GM19468 (cell line): ENCODE measurements around the gene CD164.
"Not testable (repeated sequence)": the region's sequence is repeated elsewhere in the genome, so short reads cannot be mapped to it uniquely, and the experiment has no call there.

Experiments
- ATAC-seq: cut with Tn5 transposase; IDR thresholded peaks from one replicate; pipeline ENCODE4 v1.9.1; 2021; ENCODE audit warnings: mild to moderate bottlenecking, moderate library complexity, moderate number of reproducible peaks; ENCODE audit not compliant: unreplicated experiment; ENCODE audit errors: extremely low read depth

CD164 gene

DNA sequence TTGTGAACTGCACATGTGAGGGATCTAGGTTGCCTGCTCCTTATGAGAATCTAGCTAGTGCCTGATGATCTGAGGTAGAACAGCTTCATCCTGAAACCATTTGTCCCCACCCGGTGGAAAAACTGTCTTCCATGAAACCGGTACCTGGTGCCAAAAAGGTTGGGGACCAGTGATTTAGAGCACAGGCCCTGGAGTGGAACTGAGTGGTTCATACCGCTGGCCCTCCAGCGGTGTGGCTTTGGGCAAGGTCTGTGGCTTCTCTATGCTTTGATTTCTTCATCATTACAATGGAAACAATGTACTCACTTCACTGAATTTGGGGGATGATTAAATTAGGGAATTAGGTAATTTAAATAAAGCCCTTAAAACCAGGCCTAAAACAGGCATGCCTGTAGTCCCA lies 36.3 kb downstream of the CD164 start:
- no peak for ATAC-seq

DNA sequence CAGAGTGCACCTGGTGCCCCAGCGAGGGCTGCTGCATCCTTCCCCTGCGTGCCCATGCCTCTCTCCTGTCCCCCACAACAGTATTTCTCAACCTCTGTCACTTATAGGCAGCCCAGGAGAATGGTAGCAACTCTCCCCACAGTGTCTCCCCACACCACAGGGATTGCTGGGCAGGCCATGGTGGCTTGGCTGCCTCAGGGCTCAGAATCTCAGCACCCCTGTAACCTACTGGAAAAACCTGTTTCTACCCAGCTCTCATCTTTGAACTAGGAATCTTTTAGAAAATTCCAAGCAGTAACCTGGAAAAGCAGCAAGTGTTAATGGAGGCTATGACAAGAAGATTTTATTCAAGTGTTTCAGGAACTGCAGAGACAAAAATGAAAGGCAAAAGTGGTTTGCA lies 38.0 kb downstream of the CD164 start:
- ATAC-seq, result no peak

DNA sequence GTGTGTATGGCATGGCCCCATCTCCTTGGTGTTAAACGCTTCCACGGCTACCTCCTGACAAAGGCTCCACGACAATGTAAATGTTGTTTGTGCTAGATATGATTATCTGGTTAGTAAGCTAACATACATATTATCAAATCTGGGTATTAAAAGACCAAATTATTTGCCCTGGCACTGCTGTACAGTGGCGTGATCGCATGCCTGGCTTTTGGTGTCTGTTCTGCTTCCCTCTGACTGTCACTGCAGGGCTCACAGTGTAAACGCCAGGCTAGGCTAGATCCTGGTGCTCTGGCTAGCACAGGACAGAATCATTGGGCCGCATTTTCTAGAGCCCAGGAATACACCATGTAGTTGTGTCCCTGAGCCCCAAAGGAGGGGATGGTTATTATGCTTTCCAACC lies 38.7 kb downstream of the CD164 start:
- ATAC-seq, result no peak

DNA sequence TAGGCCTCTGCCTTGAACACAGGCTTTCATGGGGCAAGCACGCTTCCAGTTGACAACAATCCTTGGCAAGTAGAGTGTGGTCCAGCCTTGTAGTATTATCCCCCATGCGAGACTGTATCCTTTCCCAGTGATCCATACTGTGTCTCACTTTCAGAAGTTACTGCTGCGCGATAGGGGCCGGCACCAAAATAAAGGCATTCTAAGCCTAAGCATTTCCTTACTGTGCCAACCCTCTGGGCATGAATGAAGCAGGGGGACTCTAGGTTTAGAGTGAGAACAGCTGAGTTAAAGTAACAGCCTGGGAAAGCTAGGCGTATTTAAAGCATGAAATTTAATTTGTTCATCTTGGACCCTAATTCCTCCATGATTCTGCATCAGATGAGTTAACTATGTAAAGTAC lies 39.4 kb downstream of the CD164 start:
- no peak for ATAC-seq

DNA sequence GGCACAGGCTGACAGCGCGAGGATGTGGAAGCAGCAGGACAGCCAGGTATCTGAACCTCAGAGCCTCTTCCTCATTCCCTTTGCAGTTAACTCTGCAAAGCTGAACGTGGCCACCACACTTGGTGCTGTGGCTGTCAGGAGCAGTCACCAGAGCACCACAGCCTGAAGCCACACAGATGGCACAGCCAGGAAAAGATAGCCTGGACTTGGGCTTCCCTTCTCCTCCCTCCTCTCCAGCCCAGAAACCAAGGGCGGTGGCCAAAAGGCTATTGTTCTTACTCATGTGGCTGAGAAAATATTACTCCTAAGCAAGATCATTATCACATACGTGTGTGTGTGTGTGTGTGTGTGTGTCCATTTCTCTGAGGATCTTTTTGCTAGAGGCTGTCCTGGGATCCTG lies 39.8 kb downstream of the CD164 start:
- no peak for ATAC-seq

DNA sequence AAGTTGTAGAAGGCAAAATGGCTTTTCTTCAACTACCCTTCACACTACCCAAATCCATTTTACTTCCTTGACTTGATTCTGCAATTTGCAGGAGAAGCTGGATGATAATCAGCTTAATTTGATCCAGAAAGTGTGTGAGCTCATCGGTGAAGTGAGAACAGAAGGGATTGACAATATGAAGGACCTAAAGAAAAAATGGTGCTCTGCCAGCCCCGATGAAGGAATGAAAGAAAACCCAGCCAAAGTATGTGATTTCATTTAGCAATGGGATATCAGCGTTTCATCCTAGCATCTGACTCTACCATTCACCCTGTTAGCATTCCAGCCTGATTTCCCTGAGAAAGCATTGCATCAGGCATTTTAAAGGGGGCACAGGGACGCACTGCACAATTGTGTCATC lies 41.5 kb downstream of the CD164 start:
- no peak for ATAC-seq

DNA sequence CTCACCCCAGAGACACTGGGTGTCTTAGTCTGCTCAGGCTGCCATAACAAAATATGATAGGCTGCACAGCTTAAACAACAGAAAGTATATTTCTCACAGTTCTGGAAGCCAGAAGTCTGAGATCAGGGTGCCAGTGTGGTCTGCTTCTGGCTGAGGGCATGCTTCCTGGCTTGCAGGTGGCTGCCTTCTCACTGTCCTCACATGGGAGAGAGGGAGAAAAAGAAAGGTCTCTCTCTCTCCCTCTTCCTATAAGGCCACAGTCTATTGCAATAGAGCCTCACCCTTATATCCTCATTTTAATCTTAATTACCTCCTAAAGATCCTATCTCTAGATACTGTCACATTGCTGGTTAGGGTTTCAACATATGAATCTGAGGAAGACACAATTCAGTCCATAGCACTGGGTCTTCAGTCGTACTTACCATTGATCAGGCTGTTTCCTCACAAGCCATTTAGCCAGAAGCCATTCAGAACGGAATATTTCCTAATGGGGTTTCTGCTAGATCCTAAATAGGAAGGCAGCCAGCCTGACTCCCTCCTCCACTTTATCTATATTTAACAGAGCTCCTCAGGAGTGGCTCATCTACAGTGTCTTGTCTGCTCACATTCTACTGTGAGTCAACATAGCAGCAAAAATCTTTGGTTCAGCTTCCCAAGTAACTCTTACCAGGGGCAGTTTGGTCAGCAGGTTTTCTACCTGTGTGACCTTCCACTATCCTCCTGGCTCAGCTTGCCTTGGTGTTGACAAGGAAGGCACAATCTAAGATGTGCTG lies 42.2 kb downstream of the CD164 start:
- no peak for ATAC-seq

DNA sequence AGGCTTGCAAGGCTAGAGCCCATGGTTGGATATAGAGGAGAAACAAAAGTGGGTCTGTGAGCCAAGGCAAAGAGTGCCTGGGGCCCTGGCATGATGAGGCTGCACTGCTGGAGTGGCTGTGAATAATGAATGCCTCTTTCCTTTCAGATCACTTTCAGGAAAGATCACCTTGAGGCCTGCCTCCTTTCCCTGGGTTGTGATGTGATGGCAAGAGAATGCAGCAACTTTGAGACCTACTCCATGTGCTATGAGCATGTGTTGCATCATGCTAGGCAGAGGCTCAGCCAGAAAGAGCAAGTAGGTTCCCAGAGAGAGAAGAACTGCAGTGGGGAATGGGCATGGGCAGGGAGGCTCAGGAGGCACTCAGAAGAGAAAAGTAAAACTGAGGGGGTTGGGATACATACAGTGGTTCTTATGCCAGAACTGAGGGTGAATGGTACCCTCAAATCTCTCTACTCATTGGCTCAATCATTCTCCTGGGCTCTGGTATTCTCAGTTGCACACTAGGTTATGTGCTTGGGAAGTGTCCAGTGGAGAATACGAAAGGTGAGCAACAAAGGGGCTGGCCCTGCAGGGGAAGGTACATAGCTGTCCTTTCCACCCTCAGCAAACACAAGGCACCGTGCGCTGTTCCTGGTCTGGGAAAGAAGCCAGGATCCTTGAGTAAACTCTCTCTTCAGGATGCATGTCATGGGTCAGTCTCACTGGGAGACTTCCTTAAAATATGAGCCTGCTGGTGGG lies 45.9 kb downstream of the CD164 start:
- ATAC-seq, result no peak

DNA sequence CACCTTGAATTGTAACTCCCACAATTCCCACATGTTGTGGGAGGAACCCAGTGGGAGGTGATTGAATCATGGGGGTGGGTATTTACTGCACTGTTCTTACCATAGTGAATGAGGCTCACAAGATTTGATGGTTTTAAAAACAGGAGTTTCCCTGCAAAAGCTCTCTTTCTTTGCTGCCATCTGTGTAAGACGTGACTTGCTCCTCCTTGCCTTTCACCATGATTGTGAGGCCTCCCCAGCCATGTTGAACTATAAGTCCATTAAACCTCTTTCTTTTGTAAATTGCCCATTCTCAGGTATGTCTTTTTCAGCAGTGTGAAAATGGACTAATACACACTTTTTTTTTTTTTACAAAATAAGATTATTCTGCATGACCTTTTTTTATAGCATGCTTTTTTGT lies 48.4 kb downstream of the CD164 start:
- not testable (repeated sequence) for ATAC-seq

DNA sequence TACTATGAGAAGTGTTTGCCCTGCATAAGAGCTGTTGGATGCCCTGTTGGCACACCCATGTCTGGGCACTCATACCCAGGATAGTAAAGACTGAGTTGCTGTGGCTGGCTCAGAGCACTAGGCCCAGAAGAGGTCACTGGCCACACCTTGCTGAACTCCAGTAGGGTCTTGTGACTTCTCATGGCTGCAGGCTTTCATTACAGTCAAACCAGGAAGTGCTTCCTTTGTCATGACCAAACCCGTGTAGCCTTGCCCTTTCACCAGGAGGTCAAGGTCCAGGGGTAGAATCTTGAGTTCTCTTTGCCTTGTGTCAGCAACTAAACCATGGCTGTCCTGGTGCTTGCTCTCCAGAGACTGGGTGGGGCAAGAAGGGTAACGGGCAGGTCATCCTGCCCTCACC lies 49.5 kb downstream of the CD164 start:
- ATAC-seq, result no peak

DNA sequence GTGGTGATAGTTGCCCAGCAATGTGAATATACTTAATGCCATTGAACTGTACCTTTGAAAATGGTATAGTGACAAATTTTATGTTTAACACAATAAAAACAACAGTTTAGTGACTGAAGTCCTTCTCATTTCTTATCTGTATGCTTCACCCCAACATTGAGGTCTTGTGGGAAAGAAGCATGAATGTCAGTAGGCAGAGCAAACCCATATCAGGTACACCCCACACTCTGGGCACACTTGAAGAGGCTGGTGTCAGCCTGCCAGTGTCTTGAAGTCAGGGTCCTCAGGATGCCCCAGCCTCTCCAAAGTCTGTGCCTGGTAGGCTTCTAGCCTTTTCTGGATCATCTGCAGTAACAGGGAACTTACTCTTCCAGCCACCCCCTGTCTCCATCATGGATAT lies 51.2 kb downstream of the CD164 start:
- no peak for ATAC-seq

DNA sequence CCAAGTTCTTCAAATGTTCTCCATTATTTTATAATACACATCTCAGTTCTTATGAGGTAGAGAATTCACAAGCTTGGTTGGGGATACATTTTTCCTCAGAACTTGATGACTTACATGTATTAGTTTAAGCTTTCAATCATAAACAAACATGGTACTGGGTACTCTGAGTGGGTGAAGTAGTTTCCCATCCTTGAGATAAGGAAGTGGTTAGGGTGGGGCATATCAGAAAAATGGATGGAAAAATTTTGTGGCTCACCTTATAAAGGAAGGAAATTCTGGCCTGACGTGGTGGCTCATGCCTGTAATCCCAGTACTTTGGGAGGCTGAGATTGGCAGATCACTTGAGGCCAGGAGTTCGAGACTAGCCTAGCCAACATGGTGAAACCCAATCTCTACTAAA lies 52.0 kb downstream of the CD164 start:
- ATAC-seq, result no peak

DNA sequence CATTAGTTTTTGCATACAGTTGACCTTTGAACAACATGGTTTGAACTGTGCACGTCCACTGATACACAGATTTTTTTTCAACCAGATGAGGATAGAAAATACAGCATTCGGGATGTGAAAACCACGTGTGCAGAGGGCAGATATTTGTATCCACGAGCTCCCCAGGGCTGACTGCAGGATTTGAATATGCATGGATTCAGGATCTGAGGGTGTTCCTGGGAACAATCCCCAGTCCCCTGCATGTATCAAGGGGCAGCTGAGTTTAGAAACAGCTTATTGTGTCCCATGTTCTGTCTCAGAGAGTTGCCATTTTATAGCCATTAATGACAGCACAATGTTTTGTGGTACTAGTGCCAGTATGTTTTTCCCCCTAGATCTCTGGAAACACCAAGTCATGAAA lies 53.6 kb downstream of the CD164 start:
- ATAC-seq, result no peak

DNA sequence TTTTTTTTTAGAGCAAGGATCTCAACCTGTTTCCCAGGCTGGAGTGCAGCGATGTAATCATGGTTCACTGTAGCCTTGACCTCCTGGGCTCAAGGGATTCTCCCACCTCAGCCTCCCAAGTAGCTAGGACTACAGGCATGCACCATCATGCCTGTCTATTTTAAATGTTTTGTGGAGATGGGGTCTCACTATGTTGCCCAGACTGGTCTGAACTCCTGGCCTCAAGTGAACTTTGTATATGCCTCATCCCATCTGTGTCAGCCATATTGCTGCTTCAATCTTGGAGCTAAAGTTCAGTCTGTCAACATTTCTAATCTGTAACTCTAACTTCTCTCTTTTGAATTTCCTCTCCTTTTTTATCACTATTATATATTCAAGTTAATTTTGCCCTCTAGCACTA lies 54.3 kb downstream of the CD164 start:
- no peak for ATAC-seq

DNA sequence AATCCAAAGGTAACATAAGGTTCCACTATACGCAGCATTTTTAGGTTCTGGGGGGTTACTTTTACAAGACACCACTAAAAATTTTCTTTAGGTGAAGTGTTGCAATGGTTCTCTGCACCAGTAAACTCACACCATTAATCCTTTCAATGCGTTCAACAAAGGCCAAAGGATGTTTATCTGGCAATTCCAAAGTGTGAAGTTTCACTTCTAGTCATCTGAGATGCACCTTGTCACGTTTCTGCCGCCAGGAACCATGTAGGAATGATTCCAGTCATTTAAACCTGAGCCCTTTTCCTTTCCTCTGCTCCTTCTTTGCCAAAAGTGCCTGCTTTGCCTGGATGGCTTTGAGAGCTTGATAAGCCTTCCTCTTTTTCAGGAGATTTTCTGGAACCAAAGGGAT lies 54.8 kb downstream of the CD164 start:
- no peak for ATAC-seq

DNA sequence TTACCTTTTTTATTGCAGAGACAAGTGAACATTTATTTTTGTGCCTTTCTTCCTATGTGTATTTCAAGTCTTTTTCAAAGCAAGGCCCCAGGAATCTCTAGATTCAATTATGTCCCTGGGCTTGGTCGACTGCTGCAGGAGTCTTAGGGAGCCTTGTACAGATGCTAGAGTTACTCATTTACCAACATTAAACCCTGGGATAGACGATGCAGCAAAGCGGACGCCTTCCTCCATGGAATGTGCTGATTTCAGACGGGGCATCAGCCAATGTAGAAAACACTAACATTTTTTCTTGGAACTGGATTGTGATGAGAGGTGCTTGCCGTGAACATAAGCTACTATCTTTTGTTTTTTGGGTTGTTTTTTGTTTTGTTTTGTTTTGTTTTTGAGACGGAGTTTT lies 55.9 kb downstream of the CD164 start:
- ATAC-seq, result no peak

DNA sequence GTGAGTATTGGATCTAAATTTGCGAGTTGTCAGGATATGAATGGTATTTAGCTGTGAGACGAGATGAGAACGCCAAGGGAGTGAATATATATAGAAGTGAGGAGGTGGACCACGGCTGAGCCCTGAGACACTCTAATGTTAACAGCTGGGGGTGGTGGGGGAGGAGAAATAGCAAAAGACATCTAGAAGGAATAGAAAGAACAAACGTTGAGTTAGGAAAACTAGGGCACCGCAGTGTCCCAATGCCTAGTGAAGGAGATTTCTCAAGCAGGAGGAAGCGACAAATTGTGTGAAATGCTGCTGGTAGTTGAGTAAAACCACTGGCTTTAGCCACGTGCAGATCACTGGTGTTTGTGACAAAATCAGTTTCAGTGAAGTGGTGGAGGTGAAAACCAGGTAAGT lies 56.9 kb downstream of the CD164 start:
- no peak for ATAC-seq

DNA sequence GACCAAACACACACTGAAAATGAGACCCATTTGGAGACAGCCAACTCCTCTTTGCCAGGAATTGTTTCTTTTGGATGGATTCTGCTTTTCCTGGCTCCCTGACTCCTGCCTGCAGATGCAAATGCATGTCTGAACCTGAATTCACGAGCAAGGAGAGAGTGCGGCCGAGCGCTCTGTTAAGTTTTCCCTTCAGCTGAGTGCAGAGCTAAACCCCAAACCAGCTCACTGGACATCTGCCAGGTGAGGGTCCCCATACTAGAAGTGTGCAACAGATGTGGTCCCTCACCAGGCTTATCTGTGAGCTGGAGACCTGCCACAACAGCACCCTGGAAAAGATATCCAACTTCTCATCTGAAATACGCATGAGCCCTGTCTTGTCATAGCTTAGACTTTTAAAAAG lies 59.0 kb downstream of the CD164 start:
- ATAC-seq, result no peak

DNA sequence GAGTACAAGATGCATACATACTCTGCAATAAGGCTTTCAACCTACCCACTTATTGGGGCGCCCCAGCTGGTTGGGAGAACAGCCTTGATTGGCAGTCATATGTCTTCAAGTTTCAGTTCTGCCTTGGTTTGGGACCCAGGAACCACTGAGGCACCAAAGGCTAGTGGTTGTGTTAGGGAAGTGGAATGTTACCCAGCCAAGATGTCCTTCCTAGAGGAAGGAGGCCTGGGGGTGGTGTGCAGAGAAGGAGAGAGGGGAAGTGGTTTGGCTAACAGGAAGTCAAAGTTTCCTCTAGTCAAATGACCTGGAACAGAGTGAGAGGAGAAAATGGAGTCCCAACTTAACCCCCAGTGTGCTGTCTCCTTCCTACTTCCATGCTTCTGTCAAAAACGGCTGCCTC lies 59.4 kb downstream of the CD164 start:
- no peak for ATAC-seq

DNA sequence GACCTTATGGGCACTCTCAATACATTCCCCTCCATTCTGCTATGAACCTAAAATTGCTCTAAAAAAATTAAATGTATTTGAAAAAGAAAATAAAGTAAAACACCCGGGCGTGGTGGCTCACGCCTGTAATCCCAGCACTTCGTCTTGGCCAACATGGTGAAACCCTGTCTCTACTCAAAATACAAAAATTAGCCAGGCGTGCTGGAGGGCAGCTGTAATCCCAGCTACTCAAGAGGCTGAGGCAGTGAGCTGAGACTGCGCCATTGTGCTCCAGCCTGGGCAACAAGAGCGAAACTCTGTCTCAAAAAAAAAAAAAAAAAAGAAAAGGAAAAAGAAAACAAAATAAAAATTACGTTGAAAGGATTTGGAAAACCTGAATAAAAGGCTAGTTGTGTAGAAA lies 60.5 kb downstream of the CD164 start:
- no peak for ATAC-seq

DNA sequence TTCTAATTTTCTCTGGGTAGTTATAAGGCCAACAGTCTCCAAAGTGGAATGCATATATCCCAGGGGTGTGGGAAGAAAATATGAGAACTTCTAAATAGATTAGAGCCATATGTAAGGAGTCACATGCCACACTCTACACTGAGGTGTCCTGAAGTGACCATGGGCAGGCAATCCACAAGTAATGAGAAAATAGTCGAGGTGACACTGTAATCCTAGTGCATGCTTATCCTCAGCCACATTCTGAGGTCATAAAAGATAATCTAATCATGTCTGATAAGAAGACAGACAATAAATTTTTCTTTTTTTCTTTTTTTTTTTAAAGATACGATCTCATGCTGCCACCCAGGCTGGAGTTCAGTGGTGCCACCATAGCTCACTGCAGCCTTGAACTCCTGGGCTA lies 62.2 kb downstream of the CD164 start:
- no peak for ATAC-seq

DNA sequence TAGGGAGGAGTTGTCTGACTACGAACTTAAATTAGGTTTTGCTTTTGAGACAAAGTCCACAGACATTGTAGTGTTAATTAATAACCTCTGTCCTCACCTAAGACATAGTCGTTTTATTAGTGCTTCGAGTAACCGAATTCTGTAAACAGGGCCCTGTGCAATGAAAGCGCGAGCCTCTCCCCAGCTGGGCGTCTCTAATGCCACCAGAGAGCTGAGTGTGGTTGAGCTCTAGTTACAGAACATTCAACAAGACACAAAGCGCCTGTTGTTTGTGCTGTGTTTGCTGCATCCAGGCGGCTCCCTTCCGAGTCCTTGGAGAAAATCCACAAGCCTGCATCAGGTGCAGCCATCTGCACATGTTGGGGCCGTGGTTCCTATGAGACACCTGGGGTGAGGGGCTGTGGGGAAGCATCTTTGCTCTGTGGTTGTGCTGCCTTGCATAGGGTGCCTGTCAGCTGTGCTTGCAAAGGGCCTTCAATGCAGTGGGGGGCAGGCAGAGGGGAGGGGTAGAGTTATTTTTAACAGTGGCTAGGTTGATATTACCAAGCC lies 63.9 kb downstream of the CD164 start:
- ATAC-seq, result peak; percentile 22
